GM21576 (cell line): ENCODE data around the gene CACNA1F.

Experiments
- ATAC-seq: cut with Tn5 transposase; IDR thresholded peaks from one replicate; pipeline ENCODE4 v1.9.1; 2021; ENCODE audit warnings: mild to moderate bottlenecking, moderate library complexity; ENCODE audit not compliant: unreplicated experiment

CACNA1F gene

GRCh38 chrX:49157194-49157593, 75.9 kb downstream of the CACNA1F start:
- no peak for ATAC-seq

DNA sequence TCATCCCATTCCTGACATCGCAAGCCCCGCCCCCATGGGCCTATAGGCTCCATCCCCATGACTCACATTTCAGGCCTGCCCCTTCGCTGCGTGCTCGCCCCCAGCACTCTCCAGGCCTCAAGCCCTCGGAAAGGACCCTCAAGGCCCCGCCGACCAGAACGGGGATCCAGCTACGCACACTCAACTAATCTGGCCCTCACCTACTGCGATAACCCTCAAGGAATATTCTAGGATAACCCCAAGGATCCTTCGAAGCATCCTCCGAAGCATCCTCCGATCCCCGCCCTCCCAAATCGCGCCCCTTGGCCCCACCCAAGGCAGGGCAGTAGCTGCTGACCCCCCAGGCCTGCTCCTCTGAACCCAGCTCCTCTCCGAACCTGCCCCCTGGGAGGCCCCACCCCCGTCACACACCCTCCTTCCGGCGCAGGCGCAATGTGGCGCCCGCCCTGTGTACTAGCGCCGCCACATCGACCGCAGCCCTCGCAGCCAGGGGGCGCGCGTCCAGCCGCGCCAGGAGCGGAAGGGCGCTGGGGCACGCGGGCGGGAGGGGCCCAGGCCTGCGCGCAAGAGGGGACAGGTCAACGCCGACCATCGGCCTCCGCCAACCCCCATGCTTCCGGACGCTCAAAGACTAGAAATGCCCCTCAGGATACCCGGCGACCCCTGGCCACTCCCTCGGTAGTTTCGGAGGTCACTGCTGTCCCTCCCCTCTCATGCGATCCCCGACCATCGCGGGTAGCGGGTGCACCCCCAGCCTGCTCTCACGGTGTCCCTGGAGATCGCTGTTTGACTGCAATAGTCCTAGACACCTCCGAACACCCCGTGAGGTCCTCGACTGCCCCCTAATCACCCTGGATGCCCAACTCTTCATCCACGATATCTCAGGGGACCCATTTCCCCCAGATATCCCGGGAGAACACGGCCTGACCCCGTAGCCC, 77.0 kb downstream of the CACNA1F start:
- peak; percentile 79 for ATAC-seq

DNA sequence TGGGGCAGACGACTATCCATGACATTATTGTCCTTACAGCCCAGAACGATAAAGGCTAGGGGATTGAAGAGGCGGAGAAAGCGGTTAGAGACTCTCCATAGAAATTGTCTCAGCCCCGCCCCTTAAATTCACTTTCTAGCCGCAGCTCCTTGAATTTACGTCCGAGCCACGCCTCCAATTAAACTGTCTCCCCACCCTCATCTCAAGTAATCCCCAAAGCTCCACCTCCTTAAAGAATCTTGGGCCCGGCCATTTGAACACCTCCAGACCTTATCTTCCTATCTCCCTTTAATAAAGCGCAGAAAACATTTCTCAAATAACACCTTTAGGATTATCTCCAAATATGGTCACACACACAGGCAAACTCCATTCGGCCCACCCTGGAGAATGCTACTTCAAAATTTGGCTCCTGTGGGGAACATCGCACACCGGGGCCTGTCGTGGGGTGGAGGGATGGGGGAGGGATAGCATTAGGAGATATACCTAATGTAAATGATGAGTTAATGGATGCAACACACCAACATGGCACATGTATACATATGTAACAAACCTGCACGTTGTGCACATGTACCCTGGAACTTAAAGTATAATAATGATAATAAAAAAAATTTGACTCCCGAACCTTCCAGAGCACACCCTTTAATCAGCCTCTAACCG, 77.8 kb downstream of the CACNA1F start:
- peak; percentile 5 for ATAC-seq
